GM23338 (cell line): ENCODE results near the gene EYS. TPM values are rescaled to one million over a fixed set of nuclear protein-coding genes. Genes with fewer than 3 reads are reported as not detected.

Experiments
- ATAC-seq: fragments of 200-7000 bp; cut with Tn5 transposase; 3 replicates; pipeline ENCODE4 v1.9.1; 2020
- DNase-seq: peaks from one replicate; pipeline ENCODE4 v3.0.0-alpha.2; 2015; ENCODE audit warnings: low spot score
- H2AFZ ChIP-seq: fragments of 200-600 bp; sonication (generic); 2 replicates; pipeline ENCODE4 v1.8.0; 2016; ENCODE audit warnings: antibody characterized with exemption, mild to moderate bottlenecking, moderate library complexity
- H3F3A ChIP-seq: fragments of 200-600 bp; sonication (generic); replicated peaks from 2 replicates; pipeline ENCODE4 v1.8.0; 2017; ENCODE audit warnings: antibody characterized with exemption, mixed run types, low read depth
- H3K27ac ChIP-seq: fragments of 200-600 bp; sonication (generic); 2 replicates; pipeline ENCODE4 v1.6.1; 2016; ENCODE audit warnings: low read depth
- H3K27me3 ChIP-seq: fragments of 200-600 bp; sonication (generic); 2 replicates; pipeline ENCODE4 v1.8.0; 2016; ENCODE audit warnings: mild to moderate bottlenecking, mixed run types, moderate library complexity; ENCODE audit not compliant: insufficient read depth
- H3K36me3 ChIP-seq: fragments of 200-600 bp; sonication (generic); 2 replicates; pipeline ENCODE4 v1.8.0; 2016; ENCODE audit warnings: mild to moderate bottlenecking; ENCODE audit not compliant: insufficient read depth
- H3K4me1 ChIP-seq: fragments of 200-600 bp; sonication (generic); 2 replicates; pipeline ENCODE4 v1.8.0; 2016; ENCODE audit warnings: mild to moderate bottlenecking, moderate library complexity; ENCODE audit not compliant: insufficient read depth
- H3K4me2 ChIP-seq: fragments of 200-600 bp; sonication (generic); 2 replicates; pipeline ENCODE4 v1.7.1; 2017; ENCODE audit warnings: mixed run types
- H3K4me3 ChIP-seq: fragments of 200-600 bp; sonication (generic); 2 replicates; pipeline ENCODE4 v1.6.1; 2016; ENCODE audit warnings: mixed run types
- H3K79me2 ChIP-seq: fragments of 200-600 bp; sonication (generic); replicated peaks from 2 replicates; pipeline ENCODE4 v1.8.0; 2017; ENCODE audit warnings: mild to moderate bottlenecking; ENCODE audit not compliant: insufficient read depth
- H3K9me2 ChIP-seq: fragments of 200-600 bp; sonication (generic); 2 replicates; pipeline ENCODE4 v1.8.0; 2017; ENCODE audit not compliant: insufficient read depth
- H4K20me1 ChIP-seq: fragments of 200-600 bp; sonication (generic); replicated peaks from 2 replicates; pipeline ENCODE4 v1.8.0; 2017; ENCODE audit warnings: mild to moderate bottlenecking; ENCODE audit not compliant: insufficient read depth
- H3K27ac Mint-ChIP-seq: 2 replicates; pipeline ENCODE4 v1.8.0; 2020; ENCODE audit warnings: inconsistent platforms, mild to moderate bottlenecking, moderate library complexity, mixed read lengths
- H3K27me3 Mint-ChIP-seq: 3 replicates; pipeline ENCODE4 v1.8.0; 2022; ENCODE audit warnings: low read depth, mild to moderate bottlenecking, moderate library complexity, mixed read lengths, inconsistent platforms; ENCODE audit not compliant: insufficient read depth, poor library complexity
- H3K36me3 Mint-ChIP-seq: 3 replicates; pipeline ENCODE4 v1.8.0; 2021; ENCODE audit warnings: low read depth, mild to moderate bottlenecking, inconsistent platforms, moderate library complexity, mixed read lengths
- H3K4me1 Mint-ChIP-seq: 3 replicates; pipeline ENCODE4 v1.8.0; 2020; ENCODE audit warnings: mild to moderate bottlenecking, inconsistent platforms, mixed read lengths
- H3K4me3 Mint-ChIP-seq: 3 replicates; pipeline ENCODE4 v1.8.0; 2021; ENCODE audit warnings: moderate library complexity, mild to moderate bottlenecking, inconsistent platforms, mixed read lengths
- H3K9me3 Mint-ChIP-seq: 3 replicates; pipeline ENCODE4 v1.8.0; 2020; ENCODE audit warnings: moderate library complexity, mild to moderate bottlenecking, inconsistent platforms, mixed read lengths
- CREB1 ChIP-seq: fragments of 250-450 bp; sonication (Bioruptor Pico); IDR thresholded peaks from 2 replicates; pipeline ENCODE4 v1.5.0; 2020; ENCODE audit warnings: low read depth, mild to moderate bottlenecking, moderate library complexity
- CTCF ChIP-seq, 2 experiments: fragments of 200-600 bp in 1 of 2; sonication (generic) in 1 of 2; conservative IDR thresholded peaks; 2 replicates each; pipeline versions ENCODE4 v1.5.1 to v1.6.1; 2016 to 2017; ENCODE audit warnings: antibody characterized with exemption in 2 of 2, low read depth in 2 of 2, mild to moderate bottlenecking in 2 of 2, moderate library complexity in 1 of 2
- ETS1 ChIP-seq: IDR thresholded peaks from 2 replicates; pipeline ENCODE4 v1.6.1; 2016; ENCODE audit warnings: antibody characterized with exemption
- EZH2phosphoT487 ChIP-seq: fragments of 200-600 bp; sonication (generic); IDR thresholded peaks from one replicate; pipeline ENCODE4 v1.8.1; 2018; ENCODE audit warnings: antibody characterized with exemption; ENCODE audit not compliant: unreplicated experiment
- JUNB ChIP-seq: IDR thresholded peaks from one replicate; pipeline ENCODE4 v1.6.1; 2016; ENCODE audit warnings: antibody characterized with exemption; ENCODE audit not compliant: unreplicated experiment
- NANOG ChIP-seq: IDR thresholded peaks from 2 replicates; pipeline ENCODE4 v1.6.1; 2016; ENCODE audit warnings: antibody characterized with exemption, borderline replicate concordance
- REST ChIP-seq: IDR thresholded peaks from one replicate; pipeline ENCODE4 v1.6.1; 2018; ENCODE audit warnings: antibody characterized with exemption; ENCODE audit not compliant: unreplicated experiment
- STAT1 ChIP-seq: IDR thresholded peaks from one replicate; pipeline ENCODE4 v1.6.1; 2016; ENCODE audit warnings: antibody characterized with exemption; ENCODE audit not compliant: unreplicated experiment
- ZNF114 ChIP-seq: fragments of 250-450 bp; sonication (Bioruptor Pico); IDR thresholded peaks from 2 replicates; pipeline ENCODE4 v1.5.0; 2020; ENCODE audit warnings: mild to moderate bottlenecking, moderate library complexity
- ZNF331 ChIP-seq: fragments of 250-450 bp; sonication (Bioruptor Pico); IDR thresholded peaks from 2 replicates; pipeline ENCODE4 v1.5.0; 2020; ENCODE audit warnings: low read depth, mild to moderate bottlenecking, moderate library complexity
- ZNF462 ChIP-seq: fragments of 250-450 bp; sonication (Bioruptor Pico); IDR thresholded peaks from 2 replicates; pipeline ENCODE4 v1.5.0; 2020; ENCODE audit warnings: mild to moderate bottlenecking, moderate library complexity
- polyA plus RNA-seq: library from polyadenylated mRNA; unstranded; fragments of >200 nt; fragmentation: Nextera tagmentation; extraction: Ambion mirVana; gene quantifications from 2 replicates; pipeline ENCODE4 v1.2.1, GENCODE V29; 2016
- total RNA-seq: library from RNA; depleted of rRNA; stranded (reverse); fragments of >200 nt; shearing (Covaris generic); gene quantifications from 2 replicates; pipeline ENCODE4 v1.2.3, GENCODE V29; 2014

Gene EYS
- total and polyA plus RNA-seq, 2 experiments from 2014 or later = 0.38 to 0.52 TPM

GRCh38 chr6:64502801-64503200 is 1204.2 kb downstream of the EYS start (continued):
- TF ChIP-seq CTCF (conservative IDR thresholded peaks at IDR 0.05; ENCODE audit: low read depth in 2 of 2) = no peak
- TF ChIP-seq ETS1 = no peak
- TF ChIP-seq JUNB = no peak

GRCh38 chr6:64497634-64498033 is 1209.4 kb downstream of the EYS start:
- H3K27me3 Mint-ChIP-seq = peaks cover 1% of the 10 kb centered on the region
- no peak for TF ChIP-seq EZH2phosphoT487
- TF ChIP-seq JUNB = no peak
- no peak for TF ChIP-seq ZNF331
- no peak for TF ChIP-seq ETS1
- no peak for TF ChIP-seq REST
- no peak for TF ChIP-seq ZNF462 (CRISPR knock-in tag)
- no peak for TF ChIP-seq STAT1
- no peak for TF ChIP-seq ZNF114 (CRISPR knock-in tag)
- TF ChIP-seq CREB1 (CRISPR knock-in tag) = no peak
- TF ChIP-seq NANOG = no peak

More at GRCh38 chr6:64497634-64498033, 1209.4 kb downstream of the EYS start:
- no peaks in the 10 kb centered on the region for H4K20me1 ChIP-seq
- Mint-ChIP-seq H3K4me1 (no peaks in the 10 kb centered on the region), H3K9me3 (no peaks in the 10 kb centered on the region; the same call in 2 of the 3 replicates), H3K4me3 (no peak overlapping the region), H3K36me3 (no peaks in the 10 kb centered on the region), H3K27ac (no peak overlapping the region)
- no peaks in the 10 kb centered on the region for H3F3A ChIP-seq
- no peaks in the 10 kb centered on the region for H3K4me1 ChIP-seq
- no peaks in the 10 kb centered on the region for H3K36me3 ChIP-seq
- H3K4me3 ChIP-seq = no peak overlapping the region
- H2AFZ ChIP-seq = no peak overlapping the region
- ATAC-seq (no peak), DNase-seq (no peak)
- no peaks in the 10 kb centered on the region for H3K27me3 ChIP-seq
- no peaks in the 10 kb centered on the region for H3K79me2 ChIP-seq
- H3K9me2 ChIP-seq = no peaks in the 10 kb centered on the region
- no peak overlapping the region for H3K4me2 ChIP-seq
- no peak overlapping the region for H3K27ac ChIP-seq
